ENCODE data around the gene CHST9. TPM values are rescaled to one million over a fixed set of nuclear protein-coding genes. Genes with fewer than 3 reads are reported as not detected.

CHST9 gene
- total RNA-seq, 2 experiments from 2014 or later, result not detected

DNA sequence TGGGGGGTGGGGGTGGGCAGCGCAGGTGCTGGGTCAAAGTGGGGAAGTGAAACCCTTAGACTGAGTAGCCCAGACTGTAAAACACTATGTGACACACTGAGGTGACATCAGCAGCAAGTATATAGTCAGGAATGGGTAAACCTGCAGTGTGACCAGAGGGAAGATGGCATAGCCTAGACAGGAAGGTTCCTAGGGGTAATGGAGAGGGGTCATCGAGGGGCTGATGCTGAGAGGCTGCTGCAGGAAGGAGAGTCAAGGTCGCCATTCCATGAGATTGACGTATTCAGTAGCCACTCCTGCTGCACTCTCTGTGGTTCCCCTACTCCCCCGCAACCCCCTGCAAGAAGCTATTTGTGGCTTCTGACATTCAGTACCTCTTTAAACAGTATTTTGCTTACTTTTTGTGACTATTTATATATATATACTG, 111.7 kb downstream of the CHST9 start:
- no peak overlapping the region for H3K4me3 Mint-ChIP-seq

DNA sequence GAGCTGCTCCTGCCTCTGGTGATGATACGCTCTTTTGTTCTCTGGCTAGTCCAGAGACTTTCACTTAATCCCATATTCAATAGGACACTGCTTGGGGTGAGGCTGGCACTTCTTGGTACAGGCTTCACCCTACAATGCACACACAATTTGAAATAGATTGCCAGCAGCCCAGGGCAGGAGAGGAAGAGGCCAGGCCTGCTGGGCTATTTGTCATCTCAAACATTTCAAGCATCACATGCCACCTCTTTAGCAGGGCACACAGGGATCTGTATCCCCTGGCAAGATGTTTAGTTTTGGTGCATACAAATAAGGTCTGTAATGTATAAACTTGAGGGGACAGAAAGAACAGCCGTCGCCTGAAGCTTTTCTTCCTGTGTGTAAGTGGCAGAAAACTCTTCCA, 120.4 kb downstream of the CHST9 start:
- TF ChIP-seq, protein P1, sequence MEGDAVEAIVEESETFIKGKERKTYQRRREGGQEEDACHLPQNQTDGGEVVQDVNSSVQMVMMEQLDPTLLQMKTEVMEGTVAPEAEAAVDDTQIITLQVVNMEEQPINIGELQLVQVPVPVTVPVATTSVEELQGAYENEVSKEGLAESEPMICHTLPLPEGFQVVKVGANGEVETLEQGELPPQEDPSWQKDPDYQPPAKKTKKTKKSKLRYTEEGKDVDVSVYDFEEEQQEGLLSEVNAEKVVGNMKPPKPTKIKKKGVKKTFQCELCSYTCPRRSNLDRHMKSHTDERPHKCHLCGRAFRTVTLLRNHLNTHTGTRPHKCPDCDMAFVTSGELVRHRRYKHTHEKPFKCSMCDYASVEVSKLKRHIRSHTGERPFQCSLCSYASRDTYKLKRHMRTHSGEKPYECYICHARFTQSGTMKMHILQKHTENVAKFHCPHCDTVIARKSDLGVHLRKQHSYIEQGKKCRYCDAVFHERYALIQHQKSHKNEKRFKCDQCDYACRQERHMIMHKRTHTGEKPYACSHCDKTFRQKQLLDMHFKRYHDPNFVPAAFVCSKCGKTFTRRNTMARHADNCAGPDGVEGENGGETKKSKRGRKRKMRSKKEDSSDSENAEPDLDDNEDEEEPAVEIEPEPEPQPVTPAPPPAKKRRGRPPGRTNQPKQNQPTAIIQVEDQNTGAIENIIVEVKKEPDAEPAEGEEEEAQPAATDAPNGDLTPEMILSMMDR (IDR thresholded peaks at IDR 0.05), result no peak
- Histone ChIP-seq H3K27ac (ENCODE audit: low read depth in 1 of 2, low read length in 2 of 2) (no peak overlapping the region), H3K36me3 (ENCODE audit: insufficient read depth, low read length) (no peaks in the 10 kb centered on the region), H3K4me1 (ENCODE audit: insufficient read depth, low read length) (no peaks in the 10 kb centered on the region), H3K4me3 (ENCODE audit: low read length) (no peak overlapping the region), H3K27me3 (ENCODE audit: control insufficient read depth in 1 of 2, insufficient read depth in 2 of 2, low read length in 2 of 2) (no peaks in the 10 kb centered on the region), H3K9me3 (ENCODE audit: control insufficient read depth in 1 of 2, insufficient read depth in 1 of 2, low read length in 2 of 2) (peaks cover 3 to 4% of the 10 kb centered on the region in 2 experiments)
- Mint-ChIP-seq H3K4me1 (ENCODE audit: low read depth) (no peaks in the 10 kb centered on the region), H3K4me3 (no peak overlapping the region), H3K27me3 (no peaks in the 10 kb centered on the region), H3K9me3 (peaks cover 4% of the 10 kb centered on the region), H3K27ac (no peak overlapping the region), H3K36me3 (ENCODE audit: low read depth) (no peaks in the 10 kb centered on the region)
- intact Hi-C loops (cut with DNase I, micrococcal nuclease), result no loop called here
- DNase-seq, result no peak
- no peak for ATAC-seq (ENCODE audit: poor library complexity)
- ChIA-PET POLR2A (no interaction called here), CTCF (no interaction called here)

More for the DNA sequence above, 111.7 kb downstream of the CHST9 start:
- Histone ChIP-seq H3K36me3 (ENCODE audit: insufficient read depth, low read length) (no peaks in the 10 kb centered on the region), H3K27ac (ENCODE audit: low read depth in 1 of 2, low read length in 2 of 2) (no peak overlapping the region), H3K9me3 (ENCODE audit: control insufficient read depth in 1 of 2, insufficient read depth in 1 of 2, low read length in 2 of 2) (peaks cover 0 to 4% of the 10 kb centered on the region in 2 experiments), H3K4me3 (ENCODE audit: low read length) (no peak overlapping the region), H3K27me3 (ENCODE audit: control insufficient read depth in 1 of 2, insufficient read depth in 2 of 2, low read length in 2 of 2) (no peaks in the 10 kb centered on the region), H3K4me1 (ENCODE audit: insufficient read depth, low read length) (no peaks in the 10 kb centered on the region)
- Mint-ChIP-seq H3K9me3 (peaks cover 4% of the 10 kb centered on the region), H3K27ac (no peak overlapping the region), H3K27me3 (no peaks in the 10 kb centered on the region), H3K4me1 (ENCODE audit: low read depth) (no peaks in the 10 kb centered on the region), H3K36me3 (ENCODE audit: low read depth) (no peaks in the 10 kb centered on the region)
- TF ChIP-seq, protein P1 (IDR thresholded peaks at IDR 0.05), result no peak
- ChIA-PET CTCF (no interaction called here), POLR2A (no interaction called here)
- DNase-seq, result no peak
- ATAC-seq (ENCODE audit: poor library complexity), result no peak
- intact Hi-C loops (cut with DNase I, micrococcal nuclease), result no loop called here

DNA sequence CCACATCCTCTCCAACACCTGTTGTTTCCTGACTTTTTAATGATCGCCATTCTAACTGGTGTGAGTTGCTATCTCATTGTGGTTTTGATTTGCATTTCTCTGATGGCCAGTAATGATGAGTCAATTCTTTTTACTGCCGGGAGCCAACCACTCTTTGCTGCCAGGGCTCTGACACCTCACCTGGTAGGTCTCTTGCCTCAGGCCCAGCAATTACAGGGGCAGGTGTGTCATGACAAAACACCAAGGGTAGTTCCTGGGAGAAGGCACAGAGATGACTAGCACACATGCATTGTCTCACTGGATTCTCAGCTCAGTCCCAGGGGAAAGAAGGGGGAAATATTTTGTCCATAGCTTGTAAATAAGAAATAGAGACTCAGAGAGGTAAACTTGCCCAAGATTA, 122.3 kb downstream of the CHST9 start:
- H3K36me3 ChIP-seq (ENCODE audit: insufficient read depth, low read length), result no peaks in the 10 kb centered on the region
- TF ChIP-seq, protein P1 (IDR thresholded peaks at IDR 0.05), result no peak
- intact Hi-C loops (cut with DNase I, micrococcal nuclease), result no loop called here
- H3K36me3 Mint-ChIP-seq (ENCODE audit: low read depth), result no peaks in the 10 kb centered on the region
- H3K27ac Mint-ChIP-seq, result no peak overlapping the region
- no peak overlapping the region for H3K4me3 Mint-ChIP-seq
- H3K4me1 ChIP-seq (ENCODE audit: insufficient read depth, low read length), result no peaks in the 10 kb centered on the region
- no peaks in the 10 kb centered on the region for H3K4me1 Mint-ChIP-seq (ENCODE audit: low read depth)
- ATAC-seq (ENCODE audit: poor library complexity) (no peak), DNase-seq (no peak)
- peaks cover 3 to 4% of the 10 kb centered on the region in 2 experiments for H3K9me3 ChIP-seq (ENCODE audit: control insufficient read depth in 1 of 2, insufficient read depth in 1 of 2, low read length in 2 of 2)
- no peaks in the 10 kb centered on the region for H3K9me3 Mint-ChIP-seq
- no peak overlapping the region for H3K27ac ChIP-seq (ENCODE audit: low read depth in 1 of 2, low read length in 2 of 2)
- POLR2A ChIA-PET, result no interaction called here
- no peak overlapping the region for H3K4me3 ChIP-seq (ENCODE audit: low read length)
- no peaks in the 10 kb centered on the region for H3K27me3 Mint-ChIP-seq
- no peaks in the 10 kb centered on the region for H3K27me3 ChIP-seq (ENCODE audit: control insufficient read depth in 1 of 2, insufficient read depth in 2 of 2, low read length in 2 of 2)
- CTCF ChIA-PET, result no interaction called here

Measured in CD4-positive, alpha-beta T cell (primary cell).